ENCODE measurements around the gene EIF3J. TPM values are rescaled to one million over a fixed set of nuclear protein-coding genes. Genes with fewer than 3 reads are reported as not detected.
"Not testable (repeated sequence)": the region's sequence is repeated elsewhere in the genome, so short reads cannot be mapped to it uniquely, and the experiment has no call there.

Gene EIF3J
- total and polyA plus RNA-seq, 2 experiments from 2014 or later, result 33.9 to 46.4 TPM

GRCh38 chr15:44542596-44542995, 5.6 kb downstream of the EIF3J start:
- no peak for TF ChIP-seq EZH2phosphoT487 (IDR thresholded peaks at IDR 0.05; ENCODE audit: low read depth, severe bottlenecking, unreplicated experiment)
- no peak for TF ChIP-seq CTCF (IDR thresholded peaks at IDR 0.05; ENCODE audit: poor library complexity)
- TF ChIP-seq EZH2 (IDR thresholded peaks at IDR 0.05; ENCODE audit: borderline replicate concordance), result no peak
- DNase-seq (ENCODE audit: low spot score), result no peak
- H3K9me2 ChIP-seq (replicated peaks; ENCODE audit: insufficient read depth), result no peaks in the 10 kb centered on the region
- H3K4me2 ChIP-seq, result peak overlapping the region; percentile 21
- H3K4me1 ChIP-seq (ENCODE audit: insufficient read depth), result peaks cover 32% of the 10 kb centered on the region
- no peaks in the 10 kb centered on the region for H3K36me3 ChIP-seq (replicated peaks; ENCODE audit: insufficient read depth, low read depth)
- peaks cover 98% of the 10 kb centered on the region for H3K79me2 ChIP-seq
- H3K27ac ChIP-seq, result peak overlapping the region; percentile 41
- no peaks in the 10 kb centered on the region for H3K9me3 ChIP-seq (ENCODE audit: low read depth)
- peaks cover 19% of the 10 kb centered on the region for H4K20me1 ChIP-seq (ENCODE audit: insufficient read depth, poor library complexity, severe bottlenecking)
- no peak overlapping the region for H3K4me3 ChIP-seq
- H2AFZ ChIP-seq, result no peak overlapping the region
- no peaks in the 10 kb centered on the region for H3K27me3 ChIP-seq

GRCh38 chr15:44544745-44545144, 7.8 kb downstream of the EIF3J start:
- peaks cover 95% of the 10 kb centered on the region for H3K79me2 ChIP-seq
- H3K4me2 ChIP-seq; H3K4me3 ChIP-seq; DNase-seq (ENCODE audit: low spot score); H2AFZ ChIP-seq; H3K9me3 ChIP-seq (ENCODE audit: low read depth); H3K9me2 ChIP-seq (replicated peaks; ENCODE audit: insufficient read depth); H3K27me3 ChIP-seq; H3K27ac ChIP-seq; H3K36me3 ChIP-seq (replicated peaks; ENCODE audit: insufficient read depth, low read depth): not testable (repeated sequence)
- 98% methylated on average over 5 of the region's 5 CpGs for WGBS (ENCODE audit: low lambda C conversion rate, missing lambda C conversion rate)
- peaks cover 27% of the 10 kb centered on the region for H4K20me1 ChIP-seq (ENCODE audit: insufficient read depth, poor library complexity, severe bottlenecking)
- peaks cover 22% of the 10 kb centered on the region for H3K4me1 ChIP-seq (ENCODE audit: insufficient read depth)

- Histone ChIP-seq H3K9me3 (ENCODE audit: low read depth) (no peaks in the 10 kb centered on the region), H3K79me2 (peaks cover 93% of the 10 kb centered on the region), H3K4me2 (no peak overlapping the region), H3K4me3 (no peak overlapping the region), H2AFZ (no peak overlapping the region), H3K4me1 (ENCODE audit: insufficient read depth) (peaks cover 17% of the 10 kb centered on the region), H4K20me1 (ENCODE audit: insufficient read depth, poor library complexity, severe bottlenecking) (peaks cover 30% of the 10 kb centered on the region), H3K36me3 (replicated peaks; ENCODE audit: insufficient read depth, low read depth) (no peaks in the 10 kb centered on the region), H3K27me3 (no peaks in the 10 kb centered on the region), H3K9me2 (replicated peaks; ENCODE audit: insufficient read depth) (no peaks in the 10 kb centered on the region), H3K27ac (no peak overlapping the region)
- no peak for DNase-seq (ENCODE audit: low spot score)
- TF ChIP-seq EZH2 (IDR thresholded peaks at IDR 0.05; ENCODE audit: borderline replicate concordance) (no peak), EZH2phosphoT487 (IDR thresholded peaks at IDR 0.05; ENCODE audit: low read depth, severe bottlenecking, unreplicated experiment) (no peak), CTCF (IDR thresholded peaks at IDR 0.05; ENCODE audit: poor library complexity) (peak; percentile 34)
- WGBS (ENCODE audit: low lambda C conversion rate, missing lambda C conversion rate), result 84% methylated on average over 5 of the region's 5 CpGs
Observed at GRCh38 chr15:44545913-44546802, 9.2 kb downstream of the EIF3J start.

- WGBS (ENCODE audit: low lambda C conversion rate, missing lambda C conversion rate), result over 99% methylated on average over 9 of the region's 9 CpGs
- H3K9me2 ChIP-seq (replicated peaks; ENCODE audit: insufficient read depth); H3K4me2 ChIP-seq; H3K4me3 ChIP-seq; H3K36me3 ChIP-seq (replicated peaks; ENCODE audit: insufficient read depth, low read depth); H3K27me3 ChIP-seq; H2AFZ ChIP-seq; H3K27ac ChIP-seq; H3K9me3 ChIP-seq (ENCODE audit: low read depth); H3K4me1 ChIP-seq (ENCODE audit: insufficient read depth); DNase-seq (ENCODE audit: low spot score): not testable (repeated sequence)
- Histone ChIP-seq H4K20me1 (ENCODE audit: insufficient read depth, poor library complexity, severe bottlenecking) (peaks cover 26% of the 10 kb centered on the region), H3K79me2 (peaks cover 81% of the 10 kb centered on the region)
Observed at GRCh38 chr15:44549152-44549551, 12.2 kb downstream of the EIF3J start.
